HG02610 (cell line): Measurements from ENCODE around the gene COTL1.

Experiments used
- ATAC-seq: cut with Tn5 transposase; IDR thresholded peaks from one replicate; pipeline ENCODE4 v1.9.1; 2021; ENCODE audit warnings: mild to moderate bottlenecking, moderate library complexity; ENCODE audit not compliant: unreplicated experiment

Gene COTL1

DNA sequence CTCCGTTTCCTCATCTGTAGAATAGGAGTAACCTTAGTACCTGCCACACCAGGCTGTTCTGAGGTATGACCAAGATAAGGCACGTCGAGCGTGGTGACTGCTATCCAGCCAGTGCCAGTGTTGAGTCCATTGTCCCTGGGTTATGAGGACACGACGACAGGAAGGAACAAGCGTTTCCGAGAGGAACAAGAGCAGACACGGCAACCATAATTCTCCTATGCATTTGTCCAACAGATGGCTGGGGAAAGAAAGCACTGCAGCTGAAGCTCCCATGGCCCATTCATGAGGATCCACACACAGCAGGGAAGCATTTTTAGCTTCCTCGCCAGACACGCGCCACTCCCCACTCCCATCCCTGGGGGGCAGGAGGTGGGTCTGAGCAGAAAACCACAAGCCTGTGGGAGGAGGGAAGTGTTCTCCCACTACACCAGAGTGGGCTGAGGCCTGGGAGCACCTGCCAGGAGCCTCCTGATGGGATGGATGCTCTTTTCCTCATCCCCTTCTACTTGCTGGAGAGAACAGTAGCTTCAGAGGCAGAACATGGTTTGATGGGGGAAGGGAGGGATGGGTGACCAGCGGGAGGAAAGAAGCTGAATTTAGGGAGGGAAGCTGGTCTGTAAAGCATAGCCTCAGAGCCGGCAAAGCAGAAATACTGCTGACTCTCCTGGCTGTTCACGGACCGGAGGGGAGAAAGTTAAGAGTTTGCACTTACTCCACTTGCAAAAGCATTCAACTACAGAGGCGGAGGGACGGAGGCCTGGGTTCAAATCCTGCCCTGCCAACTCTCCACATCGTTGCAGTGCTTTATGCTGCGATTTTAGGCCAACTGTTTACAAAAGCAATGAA is 2.7 kb downstream of the COTL1 start:
- ATAC-seq = no peak

DNA sequence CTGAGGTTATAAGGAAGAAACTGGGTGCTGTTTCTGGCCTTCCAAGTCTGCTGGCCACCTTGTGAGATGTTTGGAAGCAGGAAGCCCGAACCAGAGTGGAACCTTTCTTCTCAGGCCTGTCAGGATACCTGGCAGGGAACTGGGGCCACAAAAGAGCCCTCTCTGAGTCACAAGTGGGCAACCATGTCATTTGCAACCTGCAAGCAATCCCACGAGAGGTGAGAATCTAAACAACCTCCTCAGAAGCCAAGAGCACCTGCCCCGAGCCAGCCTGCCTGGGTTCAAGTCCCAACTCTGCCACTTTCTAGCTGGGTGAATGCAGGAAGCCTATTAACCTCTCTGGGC is 3.3 kb downstream of the COTL1 start:
- no peak for ATAC-seq

DNA sequence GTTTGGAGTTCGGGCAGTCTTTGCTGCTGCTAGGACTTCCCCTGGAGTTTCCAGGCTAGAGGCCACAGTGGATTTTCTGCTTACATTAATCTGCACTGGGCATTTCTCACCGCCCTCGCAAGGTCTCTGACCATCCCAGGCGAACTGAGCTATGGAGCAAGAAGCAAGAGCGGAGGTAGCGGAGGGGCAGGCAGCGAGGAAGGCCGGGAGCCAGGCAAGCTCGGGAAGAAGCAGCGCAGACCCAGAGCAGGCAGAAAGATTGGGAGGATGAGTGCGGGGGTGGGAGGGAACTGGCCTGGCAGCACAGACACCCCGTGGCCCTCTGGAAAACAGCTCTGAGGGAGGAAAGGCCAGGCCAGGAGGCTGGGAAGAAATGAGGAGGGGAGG is 3.8 kb downstream of the COTL1 start:
- no peak for ATAC-seq

DNA sequence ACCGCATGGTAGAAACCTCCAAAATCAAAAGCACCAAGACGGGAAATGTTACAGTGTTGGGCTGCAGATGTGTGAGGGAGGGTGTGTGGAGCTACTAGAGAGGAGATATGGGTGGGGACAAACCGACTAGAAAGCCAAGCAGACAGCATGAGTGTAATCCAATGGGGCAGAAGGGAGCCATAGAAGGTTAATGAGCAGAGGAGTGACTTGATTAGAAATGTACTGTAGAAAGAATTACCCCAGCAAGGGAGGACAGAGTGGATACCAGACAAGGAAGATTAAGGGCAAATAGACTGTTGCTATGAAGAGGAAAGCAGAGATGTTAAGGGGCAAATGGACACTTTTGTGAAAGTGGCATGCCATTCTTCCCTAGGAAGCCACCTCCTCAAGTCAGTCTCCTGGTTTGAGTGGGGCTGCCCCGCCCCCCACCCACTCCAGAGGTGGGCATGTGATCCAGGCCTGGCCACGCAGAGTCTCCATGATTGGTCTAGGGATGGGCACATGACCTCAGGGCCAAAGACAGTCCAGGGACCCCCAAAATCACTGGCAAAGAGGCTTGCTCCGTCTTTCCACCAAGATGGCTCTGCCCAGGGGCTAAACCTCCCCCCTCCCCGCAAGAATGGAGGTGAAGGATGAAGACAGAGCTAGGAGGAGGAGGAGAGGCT is 4.3 kb downstream of the COTL1 start:
- ATAC-seq = no peak

DNA sequence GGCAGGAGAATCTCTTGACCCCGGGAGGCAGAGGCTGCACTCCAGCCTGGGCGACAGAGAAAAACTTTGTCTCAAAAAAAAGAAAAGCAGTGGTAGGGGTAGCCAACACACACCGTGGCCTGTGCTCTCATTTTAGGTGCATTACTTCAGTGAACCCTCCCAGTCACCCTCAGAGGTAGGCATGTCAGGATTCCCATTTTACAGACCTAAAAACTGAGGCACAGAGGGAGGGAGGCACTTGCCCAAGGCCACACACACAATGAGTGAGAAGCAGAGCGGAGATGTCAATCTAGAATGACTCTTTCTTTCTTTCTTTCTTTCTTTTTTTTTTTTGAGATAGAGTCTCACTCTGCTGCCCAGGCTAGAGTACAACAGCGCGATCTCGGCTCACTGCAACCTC is 5.2 kb downstream of the COTL1 start:
- ATAC-seq = no peak

DNA sequence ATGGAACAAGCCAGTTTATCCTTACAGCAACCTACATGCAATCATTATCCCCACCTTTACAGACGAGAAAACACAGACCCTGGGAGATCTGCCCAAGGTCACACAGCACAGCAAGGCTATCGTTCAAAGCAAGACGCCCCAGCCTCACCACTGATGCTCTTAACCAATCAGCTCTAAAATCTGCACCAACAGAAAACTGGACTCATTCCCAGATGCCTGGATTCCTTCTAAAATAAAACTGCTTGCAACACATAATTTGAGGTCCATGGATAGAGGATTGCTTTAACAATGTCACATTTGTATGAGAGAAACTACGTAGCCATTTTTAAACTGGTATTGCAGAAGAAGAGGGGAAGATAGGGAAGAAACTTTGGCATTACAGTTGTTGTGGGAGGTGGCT is 6.8 kb downstream of the COTL1 start:
- no peak for ATAC-seq

DNA sequence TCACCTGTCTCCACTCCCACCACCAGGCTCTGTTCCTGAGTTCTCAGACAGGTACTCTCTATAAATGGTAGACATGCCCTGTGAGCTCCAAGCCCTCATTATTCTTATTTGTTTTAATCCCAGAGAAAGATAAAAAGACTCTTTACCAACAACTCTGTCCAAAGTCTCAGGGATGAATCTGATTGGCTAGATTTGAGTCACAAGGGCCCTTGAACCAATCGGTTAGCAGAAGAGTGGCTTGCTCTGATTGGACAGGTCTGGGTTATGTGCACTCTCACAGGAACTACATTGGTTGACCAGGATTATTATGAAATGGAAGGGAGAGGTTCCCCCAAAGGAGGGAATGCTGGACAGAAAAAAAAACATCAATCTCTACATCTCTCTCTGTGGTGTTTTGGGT is 7.5 kb downstream of the COTL1 start:
- no peak for ATAC-seq

DNA sequence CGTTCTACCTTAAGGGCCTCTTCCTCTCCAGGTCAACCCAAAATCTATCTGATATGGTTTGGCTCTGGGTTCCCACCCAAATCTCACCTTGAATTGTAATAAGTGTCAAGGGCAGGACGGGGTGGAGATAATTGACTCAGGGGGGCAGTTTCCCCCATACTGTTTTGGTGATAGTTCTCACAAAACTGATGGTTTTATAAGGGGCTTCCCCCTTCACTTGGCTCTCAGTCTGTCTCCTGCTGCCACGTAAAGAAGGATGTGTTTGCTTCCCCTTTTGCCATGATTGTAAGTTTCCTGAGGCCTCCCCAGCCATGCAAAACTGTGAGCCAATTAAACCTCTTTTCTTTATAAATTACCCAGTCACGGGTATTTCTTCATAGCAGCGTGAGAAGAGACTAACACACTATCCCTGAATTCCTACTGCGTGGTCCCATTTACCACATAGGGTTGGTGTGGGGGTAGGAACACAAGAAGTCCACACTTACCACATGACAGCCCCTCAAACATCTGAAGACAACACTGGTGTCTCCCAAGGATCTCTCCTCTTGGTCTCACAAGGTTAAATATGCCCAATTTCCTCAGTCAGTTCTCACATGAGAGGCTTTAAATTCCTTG is 8.2 kb downstream of the COTL1 start:
- no peak for ATAC-seq

DNA sequence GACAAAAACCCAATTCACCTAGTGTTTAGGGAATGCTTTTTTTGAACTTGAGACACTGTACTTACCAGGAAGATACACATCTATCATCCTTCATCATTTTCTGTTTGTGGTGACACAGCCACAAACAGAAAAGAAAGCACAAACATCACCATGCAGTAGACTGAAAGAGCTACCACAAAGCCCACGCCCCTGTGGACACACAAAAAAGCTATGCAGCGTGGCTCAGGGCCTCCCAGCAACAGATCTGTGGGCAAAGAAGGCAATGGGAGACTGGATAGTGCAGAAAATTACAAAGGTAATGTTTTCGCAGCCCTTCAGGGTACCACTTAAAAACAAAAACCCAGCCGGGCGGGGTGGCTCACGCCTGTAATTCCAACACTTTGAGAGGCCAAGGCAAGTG is 9.6 kb downstream of the COTL1 start:
- no peak for ATAC-seq

DNA sequence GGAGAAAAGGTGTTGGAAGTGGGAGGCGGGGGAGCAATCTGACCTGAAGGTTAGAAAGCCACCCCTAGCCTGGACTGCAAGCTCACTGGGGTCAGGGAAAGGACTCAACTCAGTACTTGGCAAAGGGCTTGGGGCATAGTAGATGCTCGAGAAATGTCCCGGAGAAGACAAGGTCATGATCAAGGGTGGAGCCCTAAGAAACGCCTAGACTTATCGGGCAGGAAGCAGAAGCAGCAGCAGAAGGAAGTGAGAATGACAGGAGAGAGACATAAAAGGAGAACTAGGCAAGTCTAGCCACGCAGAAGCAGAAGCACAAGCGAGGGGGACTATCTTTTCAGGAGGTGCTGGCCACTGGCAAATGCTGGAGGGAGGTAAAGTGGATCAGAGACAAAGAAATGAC is 10.2 kb downstream of the COTL1 start:
- ATAC-seq = peak; percentile 64

DNA sequence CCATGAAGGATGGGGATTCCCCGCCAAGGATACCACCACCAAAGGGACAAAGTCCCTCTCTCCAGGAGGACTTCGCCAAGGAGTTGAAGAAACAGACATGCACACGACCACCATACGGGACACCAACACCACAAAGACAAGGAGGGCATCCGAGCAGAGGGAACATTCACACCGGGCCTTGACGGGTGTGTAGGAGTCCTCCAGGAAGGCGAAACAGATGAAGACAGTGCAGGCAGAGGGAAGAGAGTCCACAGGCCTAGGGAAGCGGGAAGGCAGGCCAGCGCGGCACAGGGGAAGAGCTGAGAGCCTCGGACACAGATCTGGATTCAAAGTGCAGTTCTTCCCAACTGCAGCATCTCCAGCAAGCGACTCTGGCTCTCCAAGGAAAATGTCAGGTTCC is 10.8 kb downstream of the COTL1 start:
- no peak for ATAC-seq

DNA sequence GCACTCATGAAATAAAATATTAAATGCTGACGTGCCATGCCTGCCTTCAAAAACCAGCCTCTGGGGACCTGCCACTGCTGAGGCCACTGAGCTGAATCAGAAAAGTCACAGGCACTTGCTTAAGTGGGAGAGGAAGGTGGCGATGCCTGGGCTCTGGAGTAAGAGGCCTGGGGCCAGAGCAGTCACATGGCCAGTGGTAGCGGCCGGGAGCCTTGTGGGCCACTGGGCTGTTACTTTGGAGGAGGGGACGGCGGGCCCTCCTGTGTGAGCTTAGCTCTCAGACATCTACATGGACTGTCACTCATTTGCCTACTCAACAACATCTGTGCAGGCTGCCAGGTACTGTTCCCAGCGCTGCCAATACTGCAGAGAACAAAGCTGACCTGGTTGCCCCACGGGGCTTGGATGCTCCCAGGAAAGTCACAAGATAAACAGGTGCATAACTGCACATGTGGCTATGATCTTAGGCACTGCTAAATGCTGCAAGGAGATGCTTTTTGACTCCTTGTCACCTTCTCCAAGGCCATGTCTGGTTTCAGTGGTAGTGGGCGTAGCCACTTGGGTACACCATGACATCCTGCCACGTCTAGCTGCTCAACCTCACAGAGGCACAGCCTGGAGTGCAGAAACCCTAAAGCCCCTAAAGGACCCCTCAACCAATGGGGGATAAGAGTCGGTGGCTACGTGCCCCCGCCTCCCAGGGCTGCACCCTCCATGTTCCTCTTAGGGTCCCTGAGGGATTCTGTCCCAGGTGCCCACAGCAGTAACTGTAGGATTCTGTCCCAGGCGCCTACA is 11.6 kb downstream of the COTL1 start:
- no peak for ATAC-seq

DNA sequence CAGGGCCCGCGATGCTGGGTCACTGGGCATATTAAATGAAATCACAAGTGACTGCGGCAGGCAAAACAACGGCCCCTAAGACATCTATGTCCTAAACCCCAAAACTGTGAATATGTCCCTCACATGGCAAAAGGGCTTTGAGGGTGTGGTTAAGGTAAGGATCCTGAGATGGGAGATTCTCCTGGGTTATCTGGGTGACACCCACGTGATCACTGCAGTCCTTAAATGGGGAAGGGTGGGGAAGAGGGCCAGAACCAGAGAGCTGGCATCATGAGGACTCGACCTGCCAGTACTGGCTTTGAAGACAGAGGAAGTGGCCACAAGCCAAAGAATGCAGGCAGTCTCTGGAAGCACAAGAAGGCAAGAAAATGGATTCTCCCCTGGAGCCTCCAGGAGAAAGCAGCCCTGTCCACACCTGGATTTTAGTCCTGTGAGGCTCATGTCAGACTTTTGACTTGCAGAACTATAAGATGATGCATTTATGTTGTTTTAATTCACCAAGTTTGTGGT is 12.5 kb downstream of the COTL1 start:
- no peak for ATAC-seq

DNA sequence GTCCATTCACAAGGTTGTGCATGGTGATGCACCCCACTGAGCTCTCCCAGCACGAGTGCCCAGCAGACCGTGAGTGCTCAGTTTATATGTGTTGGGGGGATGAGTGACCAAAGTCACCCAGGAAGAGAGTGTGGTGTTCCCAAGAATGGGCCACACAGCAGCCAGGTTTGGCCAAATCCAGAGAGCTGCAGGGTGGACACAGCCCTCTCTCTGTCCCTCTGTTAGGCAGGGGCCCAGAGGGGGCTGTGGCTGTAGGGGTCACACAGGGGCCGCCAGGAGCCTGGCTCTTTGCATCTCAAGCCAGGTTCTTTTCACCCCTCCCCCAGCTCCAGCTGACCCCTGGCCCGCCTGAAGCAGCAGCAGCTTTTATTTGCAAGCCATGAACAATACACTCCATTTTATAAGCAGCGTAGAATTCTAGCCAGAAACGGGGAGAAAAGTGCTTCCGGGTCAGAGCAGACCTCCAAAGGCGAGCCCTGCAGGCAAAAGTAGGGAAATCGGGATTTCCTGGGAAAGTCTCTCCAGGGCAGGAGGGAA is 13.3 kb downstream of the COTL1 start:
- ATAC-seq = no peak

DNA sequence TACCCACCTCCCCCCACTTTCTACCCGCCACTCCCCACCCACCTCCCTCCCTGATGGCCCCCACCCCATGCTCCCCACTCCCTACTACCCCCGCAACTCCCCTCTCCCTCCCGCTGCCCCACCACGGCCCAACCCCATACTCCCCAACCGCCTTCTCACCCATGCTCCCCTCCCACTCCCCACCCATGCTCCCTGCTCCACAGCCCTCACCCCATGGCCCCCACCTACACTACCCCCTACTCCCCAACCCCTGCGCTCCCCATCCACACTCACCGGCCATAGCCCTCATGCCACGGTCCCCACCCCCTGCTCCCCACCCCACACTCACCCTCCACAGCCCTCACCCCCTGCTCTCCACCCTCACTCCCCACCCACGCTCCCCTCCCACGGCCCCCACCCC is 13.9 kb downstream of the COTL1 start:
- no peak for ATAC-seq

DNA sequence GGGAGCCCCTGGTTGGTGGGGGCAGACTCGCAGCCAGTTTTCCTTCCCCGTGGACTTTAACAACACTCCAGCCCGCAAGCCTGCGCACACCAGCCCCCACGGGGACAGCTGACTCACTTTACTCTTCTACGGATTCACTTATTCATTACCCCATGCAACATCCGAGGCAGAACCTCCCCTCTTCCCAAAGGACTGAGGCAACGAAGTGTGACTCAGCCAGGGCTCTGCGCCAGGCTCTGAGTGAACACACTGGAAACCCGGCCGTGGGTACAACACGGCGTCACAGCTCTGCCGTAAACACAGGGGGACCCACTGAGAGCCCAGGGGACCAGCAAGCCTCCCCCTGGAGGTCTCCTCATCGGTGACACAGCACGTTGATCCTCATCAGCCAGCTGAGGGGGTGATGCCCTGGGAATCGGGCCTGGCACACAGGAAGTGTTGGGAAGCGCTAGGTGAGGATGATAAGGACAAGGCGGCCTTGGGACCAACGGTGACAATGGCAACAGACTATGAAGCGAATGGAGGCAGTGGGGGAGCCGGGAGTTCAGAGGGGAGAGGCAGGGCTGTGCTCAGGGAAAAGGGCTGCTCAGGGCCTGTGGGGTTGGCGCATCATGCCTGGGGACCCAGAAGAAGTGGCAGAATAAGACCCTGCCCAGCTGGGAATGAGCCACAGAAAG is 14.6 kb downstream of the COTL1 start:
- ATAC-seq = no peak

DNA sequence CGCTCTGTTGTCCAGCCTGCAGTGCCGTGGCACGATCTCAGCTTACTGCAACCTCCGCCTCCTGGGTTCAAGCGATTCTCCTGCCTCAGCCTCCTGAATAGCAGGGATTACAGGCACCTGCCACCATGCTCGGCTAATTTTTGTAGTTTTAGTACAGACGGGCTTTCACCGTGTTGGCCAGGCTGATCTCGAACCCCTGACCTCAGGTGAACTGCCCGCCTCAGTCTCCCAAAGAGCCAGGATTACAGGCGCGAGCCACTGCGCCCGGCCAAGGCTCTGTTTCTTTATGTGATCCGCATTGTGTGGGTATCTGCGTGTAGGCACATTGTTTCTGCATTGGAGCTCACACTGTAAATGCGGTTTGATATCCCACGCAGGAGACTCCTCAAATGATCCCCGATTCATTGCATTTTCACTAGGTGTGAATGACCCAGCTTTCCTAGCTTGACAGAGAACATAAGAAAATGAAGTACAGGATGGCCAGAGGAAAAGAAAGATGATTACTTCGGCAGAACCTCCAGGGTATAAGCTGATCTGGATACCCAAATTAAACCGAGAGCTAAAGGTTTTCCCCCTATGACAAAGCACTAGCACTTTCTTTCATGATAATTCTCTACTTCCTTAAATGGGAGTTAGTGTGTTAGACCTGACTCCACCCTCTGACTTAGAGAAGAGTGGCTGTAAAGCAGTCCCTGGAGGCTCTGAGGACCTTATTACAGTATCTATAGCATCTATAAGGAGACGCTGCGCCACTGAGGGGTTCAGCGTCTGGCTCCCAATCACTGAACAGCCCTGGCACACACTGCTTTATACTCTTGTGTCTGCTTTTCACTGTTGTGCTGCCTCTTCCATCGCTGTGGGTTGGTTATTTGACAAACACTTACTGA is 17.3 kb downstream of the COTL1 start:
- peak; percentile 74 for ATAC-seq

DNA sequence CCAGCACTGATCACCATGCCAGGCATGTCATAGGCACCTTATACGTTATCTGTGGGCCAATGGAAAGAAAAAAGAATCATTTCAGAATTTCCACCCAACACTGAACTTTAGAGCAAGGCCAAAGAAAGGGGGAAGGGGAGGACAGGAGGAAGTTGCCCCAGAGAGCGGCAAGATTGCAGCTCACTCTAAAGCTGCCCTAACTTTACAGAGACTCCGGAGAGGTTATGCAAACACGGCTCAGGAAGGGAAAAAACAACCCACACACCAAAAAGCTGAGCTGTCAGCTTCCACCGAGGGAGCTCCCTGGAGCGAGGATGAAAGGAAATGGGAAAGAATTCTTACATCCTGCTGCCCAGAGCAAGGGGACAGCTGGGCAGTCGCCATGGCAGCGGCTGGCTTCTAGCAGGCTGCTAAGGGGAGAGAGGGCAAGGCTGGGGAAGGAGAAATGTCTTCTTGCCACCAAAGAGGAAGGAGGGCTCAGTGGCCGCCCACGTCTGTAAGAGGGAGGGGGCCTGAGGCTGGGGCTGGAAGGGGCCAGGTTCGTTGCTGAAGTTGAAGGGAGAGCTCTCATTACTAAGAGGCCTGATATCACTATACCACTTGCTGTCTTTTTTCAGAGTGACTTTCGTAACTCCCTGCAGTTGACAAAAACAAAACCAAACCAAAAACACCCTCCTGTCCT is 18.2 kb downstream of the COTL1 start:
- ATAC-seq = peak; percentile 51

DNA sequence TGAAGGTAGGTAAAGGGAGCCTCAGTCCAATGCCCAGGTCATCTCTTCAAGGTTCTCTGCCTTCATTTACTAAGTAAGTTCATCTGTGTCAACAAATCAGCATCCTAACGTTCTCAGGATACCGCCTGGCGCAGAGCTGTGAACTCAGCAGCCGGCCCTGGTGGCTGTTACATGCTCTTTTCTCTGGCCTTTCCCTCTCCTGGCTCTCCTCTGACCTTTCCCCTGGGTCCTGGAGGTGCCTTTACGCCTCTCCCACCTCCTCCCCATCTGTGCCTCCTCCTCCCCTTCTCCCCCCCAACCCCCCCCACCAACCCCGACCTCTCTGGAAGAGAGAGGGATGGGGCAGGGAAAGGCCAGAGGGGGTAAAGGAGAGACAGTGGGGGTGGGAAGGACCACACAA is 19.5 kb downstream of the COTL1 start:
- ATAC-seq = no peak
